ENCODE data around the gene ENO1. TPM values are rescaled to one million over a fixed set of nuclear protein-coding genes. Genes with fewer than 3 reads are reported as not detected.

The ENO1 gene
- total and polyA plus RNA-seq, 2 of the 4 experiments (the other 2 are of a cell fraction) = 2,125 to 3,643 TPM

DNA sequence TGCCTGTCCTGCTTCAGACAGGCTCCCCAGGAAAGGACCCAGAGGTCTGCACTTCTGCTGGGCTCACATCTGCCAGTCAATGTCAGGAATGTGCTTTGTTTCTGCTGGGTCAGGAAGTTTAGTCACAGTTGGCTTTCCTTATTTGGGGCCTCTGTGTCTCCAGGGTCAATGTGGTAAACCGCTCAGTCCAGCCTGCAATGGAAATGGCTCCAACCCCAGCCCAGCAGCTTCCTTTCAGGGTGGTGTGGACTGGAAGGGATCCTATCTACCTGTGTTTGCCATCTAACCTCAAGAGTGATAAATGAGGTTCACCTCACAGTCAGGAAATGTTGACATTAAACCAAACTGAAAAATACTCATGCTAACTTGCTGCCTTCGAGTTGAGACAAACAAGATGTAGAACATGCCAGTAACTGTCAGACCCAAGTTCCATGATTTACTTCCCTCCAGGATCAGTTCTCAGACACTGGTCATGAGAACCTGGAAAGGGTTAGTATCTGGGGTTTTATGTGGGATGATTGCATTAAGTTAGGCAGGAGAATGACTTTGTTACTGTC lies 20.3 kb downstream of the ENO1 start:
- H3K79me1 ChIP-seq (ENCODE audit: low read depth in 1 of 2, low read length in 2 of 2) = peaks cover 8 to 40% of the 10 kb centered on the region in 2 experiments
- H3K27me3 ChIP-seq (ENCODE audit: control insufficient read depth, insufficient read depth, low read length) = no peaks in the 10 kb centered on the region
- H3K4me1 ChIP-seq (ENCODE audit: control insufficient read depth, insufficient read depth, low read length) = peaks cover 8% of the 10 kb centered on the region
- 0 out of 2 replicates have a peak overlapping the region, but pooled peaks have one; percentile 20 for H2BK120ac ChIP-seq (ENCODE audit: low read depth, low read length)
- 0 out of 2 replicates have a peak overlapping the region, but pooled peaks have one; percentile 30 for H3K4ac ChIP-seq (ENCODE audit: low read depth, low read length)
- BruUV-seq (replicated peaks) = no TSS peak
- H3K27ac ChIP-seq (ENCODE audit: insufficient read depth, low read length) = no peak overlapping the region
- peak overlapping the region; percentile 41; the same call in 1 of the 2 replicates for H2AK5ac ChIP-seq (ENCODE audit: low read depth, low read length)
- no peak overlapping the region for H3K56ac ChIP-seq (ENCODE audit: extremely low read depth, insufficient read depth, low read length)
- H2BK5ac ChIP-seq (ENCODE audit: low read depth, low read length, poor library complexity, severe bottlenecking) = peak overlapping the region; percentile 31
- no peak for TF ChIP-seq POLR2A (IDR thresholded peaks at IDR 0.05; ENCODE audit: low read depth, low read length)
- TF ChIP-seq, protein P1, sequence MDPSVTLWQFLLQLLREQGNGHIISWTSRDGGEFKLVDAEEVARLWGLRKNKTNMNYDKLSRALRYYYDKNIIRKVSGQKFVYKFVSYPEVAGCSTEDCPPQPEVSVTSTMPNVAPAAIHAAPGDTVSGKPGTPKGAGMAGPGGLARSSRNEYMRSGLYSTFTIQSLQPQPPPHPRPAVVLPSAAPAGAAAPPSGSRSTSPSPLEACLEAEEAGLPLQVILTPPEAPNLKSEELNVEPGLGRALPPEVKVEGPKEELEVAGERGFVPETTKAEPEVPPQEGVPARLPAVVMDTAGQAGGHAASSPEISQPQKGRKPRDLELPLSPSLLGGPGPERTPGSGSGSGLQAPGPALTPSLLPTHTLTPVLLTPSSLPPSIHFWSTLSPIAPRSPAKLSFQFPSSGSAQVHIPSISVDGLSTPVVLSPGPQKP (IDR thresholded peaks at IDR 0.05; ENCODE audit: borderline replicate concordance, low read depth, low read length) = no peak
- no peak for TF ChIP-seq MAZ (IDR thresholded peaks at IDR 0.05; ENCODE audit: borderline replicate concordance, low read depth, low read length)
- 0 out of 2 replicates have a peak, but pooled peaks have one; percentile 24 for TF ChIP-seq FOS (IDR thresholded peaks at IDR 0.05; ENCODE audit: low read depth, low read length)
- TF ChIP-seq NFE2L2 (IDR thresholded peaks at IDR 0.05; ENCODE audit: low read depth, low read length) = no peak
- TF ChIP-seq MXI1 (IDR thresholded peaks at IDR 0.05; ENCODE audit: borderline replicate concordance, low read depth, low read length) = 0 out of 2 replicates have a peak, but pooled peaks have one; percentile 18
- no peak for TF ChIP-seq RAD21 (IDR thresholded peaks at IDR 0.05; ENCODE audit: low read length)
- TF ChIP-seq MAFK (IDR thresholded peaks at IDR 0.05; ENCODE audit: low read depth, low read length) = peak; percentile 74; the same call in 1 of the 2 replicates
- TF ChIP-seq, protein P2, sequence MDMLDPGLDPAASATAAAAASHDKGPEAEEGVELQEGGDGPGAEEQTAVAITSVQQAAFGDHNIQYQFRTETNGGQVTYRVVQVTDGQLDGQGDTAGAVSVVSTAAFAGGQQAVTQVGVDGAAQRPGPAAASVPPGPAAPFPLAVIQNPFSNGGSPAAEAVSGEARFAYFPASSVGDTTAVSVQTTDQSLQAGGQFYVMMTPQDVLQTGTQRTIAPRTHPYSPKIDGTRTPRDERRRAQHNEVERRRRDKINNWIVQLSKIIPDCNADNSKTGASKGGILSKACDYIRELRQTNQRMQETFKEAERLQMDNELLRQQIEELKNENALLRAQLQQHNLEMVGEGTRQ (IDR thresholded peaks at IDR 0.05; ENCODE audit: low read depth, low read length) = no peak
- TF ChIP-seq SMC3 (IDR thresholded peaks at IDR 0.05; ENCODE audit: low read depth, low read length) = no peak
- TF ChIP-seq RFX5 (IDR thresholded peaks at IDR 0.05; ENCODE audit: low read depth, low read length) = no peak
- no peak for TF ChIP-seq BHLHE40 (IDR thresholded peaks at IDR 0.05; ENCODE audit: low read depth, low read length)
- TF ChIP-seq CEBPB (IDR thresholded peaks at IDR 0.05; ENCODE audit: low read depth, low read length) = 0 out of 2 replicates have a peak, but pooled peaks have one; percentile 12
- no peak for TF ChIP-seq CHD1 (IDR thresholded peaks at IDR 0.05; ENCODE audit: low read depth, low read length)
- no CpG with 5 or more reads among the region's 2 CpGs for WGBS, 2 experiments (ENCODE audit: extremely low coverage in 2 of 2, insufficient read length in 1 of 2)
- POLR2A ChIA-PET (ENCODE audit: unreplicated experiment) = interaction anchor here (0.6 kb wide), 2 partner anchors 77 to 833 kb away, joined by 3 to 4 read pairs; no protein-coding TSS in a partner anchor
- no peak overlapping the region for H4K8ac ChIP-seq (ENCODE audit: low read depth in 2 of 2, low read length in 2 of 2)
- no peak overlapping the region for H3K14ac ChIP-seq (replicated peaks; ENCODE audit: low read depth, low read length)
- H4K5ac ChIP-seq (ENCODE audit: low read depth, low read length) = no peak overlapping the region
- H3K9me3 ChIP-seq (ENCODE audit: control insufficient read depth, insufficient read depth, low read length) = no peaks in the 10 kb centered on the region
- peak; percentile 88 for DNase-seq
- peak; percentile 74 for ATAC-seq (ENCODE audit: low read depth)
- peak overlapping the region; percentile 21; the same call in 1 of the 2 replicates for H3K23ac ChIP-seq (ENCODE audit: low read depth, low read length)
- H3K9ac ChIP-seq (ENCODE audit: low read depth, low read length) = no peak overlapping the region
- in situ Hi-C loops (cut with MboI; ENCODE audit: low sequenced_read_pairs) = loop anchor here (25.0 kb wide), 1 partner anchor 871 kb away; no protein-coding TSS in a partner anchor
- H4K91ac ChIP-seq (ENCODE audit: insufficient read depth, low read depth, low read length) = no peak overlapping the region
- no peak overlapping the region for H2AFZ ChIP-seq (replicated peaks; ENCODE audit: low read length, poor library complexity)
- intact Hi-C loops (cut with micrococcal nuclease) = loop anchor here (10.0 kb wide), 1 partner anchor 393 kb away; no protein-coding TSS in a partner anchor
- H3K4me3 ChIP-seq (ENCODE audit: insufficient read depth, low read depth, low read length) = no peak overlapping the region
- CTCF ChIA-PET = interaction anchor here (0.6 to 2.0 kb wide), 3 partner anchors 9 to 410 kb away, joined by 3 to 15 read pairs (median 3); no protein-coding TSS in a partner anchor
- dilution Hi-C loops (cut with HindIII; ENCODE audit: low sequenced_read_pairs, unreplicated experiment) = no loop called here
- no peak overlapping the region for H2BK15ac ChIP-seq (ENCODE audit: low read depth, low read length)
- H3K18ac ChIP-seq (ENCODE audit: low read depth, low read length) = no peak overlapping the region
- peaks cover 66% of the 10 kb centered on the region for H4K20me1 ChIP-seq (ENCODE audit: insufficient read depth, low read length)
- H2AK9ac ChIP-seq (replicated peaks; ENCODE audit: low read depth, low read length, poor library complexity) = no peak overlapping the region
- no peak overlapping the region; the same call in 1 of the 2 replicates for H2BK20ac ChIP-seq (ENCODE audit: low read depth, low read length)
- peak overlapping the region; percentile 31; the same call in 1 of the 2 replicates for H3K4me2 ChIP-seq (ENCODE audit: low read depth, low read length)
- peaks cover 51% of the 10 kb centered on the region for H3K36me3 ChIP-seq (ENCODE audit: control insufficient read depth, insufficient read depth, low read length)
- peaks cover 3% of the 10 kb centered on the region; the same call in 1 of the 2 replicates for H3K9me1 ChIP-seq (ENCODE audit: insufficient read depth, low read length)
